ENCODE data around the gene CDH23. TPM values are rescaled to one million over a fixed set of nuclear protein-coding genes. Genes with fewer than 3 reads are reported as not detected.

The CDH23 gene
- total and polyA plus RNA-seq, 2 of the 8 experiments (the other 6 are each of a cell fraction or from before 2014, with no cell fraction given): 1.9 to 4.9 TPM

DNA sequence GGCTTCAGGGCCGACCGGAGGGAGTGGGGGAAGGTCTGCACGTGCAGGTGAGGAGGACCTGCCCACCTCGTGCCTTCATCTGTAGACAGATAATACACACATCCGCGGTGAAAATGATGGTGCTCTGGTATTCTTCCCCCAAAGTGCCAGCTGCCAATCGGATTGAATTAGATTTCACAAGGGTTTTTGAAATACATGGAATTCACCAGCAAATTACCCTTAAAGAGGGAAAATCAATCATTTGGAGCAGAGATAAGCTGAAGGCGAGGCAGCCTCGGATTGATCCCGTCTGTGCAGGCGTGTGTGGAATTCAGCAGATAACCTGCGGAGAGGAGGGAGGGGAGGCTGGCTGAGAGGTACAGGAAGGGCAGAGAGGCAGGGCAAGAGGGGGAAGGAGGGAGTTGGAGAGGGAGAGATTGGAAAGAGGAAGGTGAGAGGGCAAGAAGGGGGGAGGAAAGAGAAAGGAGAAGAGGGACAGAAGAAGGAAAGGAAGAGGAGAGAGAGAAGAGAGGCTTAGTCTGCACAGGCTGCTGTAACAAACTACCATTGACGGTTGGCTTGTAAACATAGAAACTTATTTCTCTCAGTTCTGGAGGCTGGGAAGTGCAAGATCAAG is 238.6 kb downstream of the CDH23 start:
- no peak overlapping the region for H3K23ac ChIP-seq (ENCODE audit: insufficient read length)
- H3K79me2 ChIP-seq (ENCODE audit: control insufficient read depth in 1 of 2, insufficient read depth in 2 of 2, low read length in 2 of 2): no peaks in the 10 kb centered on the region
- peak overlapping the region; percentile 48; the same call in 1 of the 2 replicates for H2BK20ac ChIP-seq (ENCODE audit: low read length)
- H4K5ac ChIP-seq (ENCODE audit: insufficient read length, low read depth, low read length): no peak overlapping the region
- H2BK12ac ChIP-seq (ENCODE audit: low read depth, low read length): no peak overlapping the region; the same call in 1 of the 2 replicates
- no peak overlapping the region for H3K56ac ChIP-seq (replicated peaks; ENCODE audit: insufficient read length, low read depth, low read length)
- CTCF ChIA-PET (ENCODE audit: partially characterized antibody): interaction anchor here (0.6 to 10.0 kb wide), 10 partner anchors 10 to 116 kb away, joined by 3 to 62 read pairs (median 6); no protein-coding TSS in a partner anchor
- FAIRE-seq: no peak
- no peak overlapping the region for H4K91ac ChIP-seq (replicated peaks; ENCODE audit: insufficient read length, low read length)
- TF ChIP-seq PHF8 (conservative IDR thresholded peaks at IDR 0.05; ENCODE audit: low read depth, low read length): no peak
- TF ChIP-seq KDM1A (IDR thresholded peaks at IDR 0.05; ENCODE audit: borderline replicate concordance, low read length): no peak
- TF ChIP-seq GTF2F1 (IDR thresholded peaks at IDR 0.05; ENCODE audit: borderline replicate concordance, low read depth, low read length): no peak
- no peak for TF ChIP-seq ATF3 (IDR thresholded peaks at IDR 0.05; ENCODE audit: insufficient read depth, low read depth, low read length)
- TF ChIP-seq SRF (IDR thresholded peaks at IDR 0.05; ENCODE audit: low read depth, low read length): no peak
- no peak for TF ChIP-seq HDAC6 (IDR thresholded peaks at IDR 0.05; ENCODE audit: low read depth, low read length)
- no peak for TF ChIP-seq RXRA (IDR thresholded peaks at IDR 0.05; ENCODE audit: insufficient read depth, low read depth, low read length)
- H2AFZ ChIP-seq (ENCODE audit: low read length): no peak overlapping the region
- H3K4me2 ChIP-seq (ENCODE audit: insufficient read depth in 1 of 2, low read depth in 2 of 2, low read length in 2 of 2): no peak overlapping the region
- H3K14ac ChIP-seq (ENCODE audit: insufficient read length): no peak overlapping the region
- no peak overlapping the region for H3K4me3 ChIP-seq (ENCODE audit: extremely low read depth in 1 of 4, insufficient read depth in 2 of 4, low read depth in 3 of 4, low read length in 4 of 4)
- no peak overlapping the region for H3K4ac ChIP-seq (replicated peaks; ENCODE audit: insufficient read length, low read depth, low read length)
- no peak overlapping the region for H2BK120ac ChIP-seq (replicated peaks; ENCODE audit: low read depth, low read length)
- H2AK5ac ChIP-seq (ENCODE audit: low read depth, low read length): no peak overlapping the region
- H3K27me3 ChIP-seq (replicated peaks in 1 of 4; ENCODE audit: control insufficient read depth in 3 of 4, extremely low read depth in 1 of 4, insufficient read depth in 3 of 4, low read length in 3 of 4): peaks cover 4 to 25% (median 19%) of the 10 kb centered on the region in 4 experiments; a peak in 6 of 7 replicates
- H3K4me1 ChIP-seq (replicated peaks in 1 of 4; ENCODE audit: control insufficient read depth in 3 of 4, insufficient read depth in 4 of 4, low read length in 3 of 4): peaks cover 10 to 57% (median 34%) of the 10 kb centered on the region in 4 experiments
- no peaks in the 10 kb centered on the region; the same call in 1 of the 2 replicates for H3K23me2 ChIP-seq (ENCODE audit: low read depth, low read length)
- H3K9ac ChIP-seq (replicated peaks in 1 of 4; ENCODE audit: extremely low read depth in 1 of 4, low read depth in 3 of 4, low read length in 3 of 4): no peak overlapping the region
- no peaks in the 10 kb centered on the region for H3K79me1 ChIP-seq (ENCODE audit: low read depth, low read length)
- peak overlapping the region; percentile 9; the same call in 1 of the 2 replicates for H3K18ac ChIP-seq (ENCODE audit: extremely low read depth, low read length)
- no peak overlapping the region for H4K8ac ChIP-seq (ENCODE audit: extremely low read depth, insufficient read depth, low read length)
- WGBS, 2 experiments (ENCODE audit: extremely low coverage in 1 of 2, insufficient coverage in 1 of 2, insufficient read length in 1 of 2, insufficient replicate concordance in 2 of 2, low coverage in 1 of 2, low lambda C conversion rate in 2 of 2, missing lambda C conversion rate in 1 of 2): 36% methylated on average over 13 of the region's 13 CpGs; no CpG with 5 or more reads in 1 of the 2 experiments
- no peak overlapping the region for H2BK15ac ChIP-seq (ENCODE audit: low read length)
- H3K9me3 ChIP-seq (ENCODE audit: insufficient read depth in 2 of 2, low read depth in 1 of 2, low read length in 1 of 2): no peaks in the 10 kb centered on the region
- POLR2A ChIA-PET (ENCODE audit: partially characterized antibody): interaction anchor here (0.6 to 0.9 kb wide), 3 partner anchors 11 to 14 kb away, joined by 3 read pairs; no protein-coding TSS in a partner anchor
- H4K20me1 ChIP-seq (replicated peaks in 1 of 2; ENCODE audit: control insufficient read depth in 1 of 2, insufficient read depth in 2 of 2, low read length in 2 of 2): no peaks in the 10 kb centered on the region
- no peak for DNase-seq (ENCODE audit: low read depth in 1 of 2, low spot score in 2 of 2)
- H2BK5ac ChIP-seq (ENCODE audit: low read depth, low read length): no peak overlapping the region
- no peaks in the 10 kb centered on the region for H3K36me3 ChIP-seq (ENCODE audit: control insufficient read depth in 2 of 4, insufficient read depth in 4 of 4, low read length in 3 of 4)
- H3K27ac ChIP-seq (ENCODE audit: low read depth, low read length): no peak overlapping the region
